Measurements from ENCODE around the gene FOXN4.

The FOXN4 gene

DNA sequence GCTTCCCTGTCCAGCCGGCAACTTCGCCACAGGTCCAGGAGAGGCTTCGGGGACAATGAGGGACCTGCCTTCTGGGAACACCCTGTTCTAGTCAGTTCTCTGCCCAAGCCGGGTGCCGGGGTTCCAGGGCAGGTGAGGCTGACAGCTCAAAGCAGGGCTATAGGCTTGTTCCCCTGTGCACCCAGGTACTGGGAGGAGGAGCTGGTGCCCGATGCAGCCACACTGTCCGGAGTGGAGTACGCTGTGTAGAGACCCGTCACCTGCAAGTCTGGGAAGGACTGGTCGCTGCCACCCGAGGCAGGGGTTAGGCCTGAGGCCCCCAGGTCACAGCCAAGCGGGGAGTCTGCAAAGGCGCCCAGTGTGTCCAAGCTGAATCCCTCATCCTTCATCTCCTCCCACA, 29.6 kb downstream of the FOXN4 start:
- DNase-seq (ENCODE audit: low spot score) = no peak

DNA sequence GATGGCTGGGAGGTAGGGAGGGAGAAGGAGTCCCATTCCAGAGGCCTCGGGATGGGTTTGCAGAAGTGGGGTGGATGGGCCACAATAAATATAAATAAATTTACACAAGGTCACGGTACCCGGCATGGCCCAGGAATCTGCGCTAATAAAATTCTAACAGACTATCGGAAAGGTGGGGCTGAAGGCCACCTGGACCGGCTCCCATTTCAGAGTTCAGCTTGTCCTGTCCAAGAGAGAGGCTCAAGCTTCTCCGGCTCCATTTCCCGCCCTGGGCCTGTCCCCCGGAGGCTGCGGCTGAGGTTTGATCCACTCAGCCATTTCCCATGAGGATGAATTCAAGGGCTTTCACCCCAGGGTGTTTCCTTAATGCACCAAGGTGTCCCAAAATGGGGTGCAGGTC, 30.2 kb downstream of the FOXN4 start:
- no peak for DNase-seq (ENCODE audit: low spot score)

DNA sequence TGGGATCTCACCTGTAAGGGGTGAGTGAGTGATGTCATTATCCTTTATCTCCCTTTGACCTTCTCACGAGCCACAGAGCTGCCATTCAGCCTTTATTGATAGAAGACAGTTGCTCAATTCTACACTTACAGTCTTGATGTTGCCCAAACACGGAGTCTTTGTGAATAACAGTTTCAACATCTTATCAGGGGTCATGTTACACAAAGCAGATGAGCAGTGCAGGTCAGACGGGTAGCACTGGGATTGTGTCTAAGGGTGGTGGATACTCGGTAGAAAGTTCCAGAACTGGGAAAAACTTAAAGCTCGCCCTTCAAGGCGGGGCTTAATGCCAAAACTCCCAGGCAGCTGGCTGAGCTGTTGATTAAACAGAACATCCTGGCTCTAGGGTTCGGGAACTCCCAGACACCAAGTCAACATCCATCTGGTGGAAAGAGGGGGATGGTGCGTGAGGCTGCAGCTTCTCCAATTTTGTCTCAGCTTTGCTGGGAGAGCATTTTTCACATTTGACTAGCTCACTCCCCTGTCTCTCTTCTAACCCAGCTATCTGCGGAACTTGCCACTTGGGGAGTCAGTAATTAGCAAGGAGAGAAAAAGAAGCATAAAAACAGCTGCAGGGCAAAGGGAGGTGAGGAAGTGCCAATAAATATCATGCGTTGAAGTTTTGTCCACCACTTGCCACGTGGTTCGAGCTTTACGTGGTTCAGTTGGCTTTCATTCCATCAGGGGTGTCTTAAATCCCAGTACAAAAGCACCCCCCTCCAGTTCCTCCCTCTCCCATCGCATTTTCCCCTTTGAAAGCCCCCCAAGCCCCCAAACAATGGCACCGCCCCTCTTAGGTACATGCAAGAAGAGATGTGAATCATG, 31.0 kb downstream of the FOXN4 start:
- peak; percentile 30 for DNase-seq (ENCODE audit: low spot score)

DNA sequence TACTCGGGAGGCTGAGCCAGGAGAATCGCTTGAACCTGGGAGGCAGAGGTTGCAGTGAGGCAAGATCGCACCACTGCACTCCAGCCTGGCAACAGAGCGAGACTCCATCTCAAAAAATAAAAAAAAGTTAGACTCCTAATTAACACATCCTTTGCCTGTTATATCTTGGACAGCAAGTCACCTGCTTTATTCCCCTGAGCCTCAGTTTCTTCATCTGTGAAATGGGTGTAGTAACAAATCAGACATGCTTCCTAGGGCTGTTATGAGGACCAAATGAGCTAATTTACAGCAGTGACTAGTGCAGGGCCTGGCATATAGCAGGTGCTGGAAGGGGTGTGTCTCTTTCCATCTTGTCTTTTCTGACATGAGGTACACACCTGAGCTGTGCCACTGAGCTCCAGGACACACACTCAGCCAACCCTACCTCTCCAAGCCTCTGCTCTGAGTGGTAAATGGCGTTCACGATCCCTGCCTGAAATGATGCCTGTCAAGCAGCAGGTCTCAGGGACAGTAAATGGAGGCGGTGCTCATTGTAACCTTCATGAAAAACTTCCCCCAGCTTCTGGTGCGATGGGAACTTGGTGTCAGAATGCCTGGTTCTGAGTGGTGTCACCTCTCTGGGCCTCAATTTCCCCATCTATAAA, 31.7 kb downstream of the FOXN4 start:
- DNase-seq (ENCODE audit: low spot score) = no peak

DNA sequence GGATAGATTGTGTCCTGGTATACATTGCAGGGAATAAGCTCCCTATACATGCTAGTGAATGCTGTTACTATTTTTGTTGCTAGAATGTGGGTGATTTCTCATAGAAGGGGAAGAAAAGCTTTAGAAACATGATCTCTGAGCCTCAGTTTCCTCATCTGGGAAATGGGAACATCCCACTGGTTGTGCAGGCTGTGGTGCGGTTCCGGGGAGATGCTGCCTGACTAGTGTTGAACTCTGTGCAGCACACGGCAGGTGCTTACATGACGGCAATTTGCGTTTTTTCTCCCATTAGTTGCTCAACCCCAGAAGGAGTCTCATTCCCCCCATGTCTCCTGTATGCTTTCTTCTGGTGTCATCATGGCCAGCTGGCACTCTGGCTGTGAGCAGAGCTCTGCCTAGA, 32.9 kb downstream of the FOXN4 start:
- no peak for DNase-seq (ENCODE audit: low spot score)

DNA sequence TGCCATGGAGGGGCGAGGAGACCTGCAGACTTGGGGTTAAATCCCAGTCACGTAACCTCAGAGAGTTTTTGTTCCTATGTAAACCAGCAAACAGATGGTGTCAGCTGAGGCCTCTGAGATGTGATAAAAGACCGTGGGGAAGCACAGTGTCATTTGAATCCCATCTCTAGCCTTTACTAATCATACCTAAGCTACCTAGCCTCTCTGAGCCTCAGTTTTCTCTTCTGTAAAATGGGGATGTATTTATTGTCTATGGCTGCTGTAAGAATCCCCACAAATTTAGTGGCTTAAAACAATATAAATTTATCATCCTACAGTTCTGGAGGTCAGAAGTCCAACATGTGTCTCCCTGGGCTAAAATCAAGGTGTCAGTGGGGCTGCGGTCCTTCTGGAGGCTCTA, 33.9 kb downstream of the FOXN4 start:
- DNase-seq (ENCODE audit: low spot score) = no peak

DNA sequence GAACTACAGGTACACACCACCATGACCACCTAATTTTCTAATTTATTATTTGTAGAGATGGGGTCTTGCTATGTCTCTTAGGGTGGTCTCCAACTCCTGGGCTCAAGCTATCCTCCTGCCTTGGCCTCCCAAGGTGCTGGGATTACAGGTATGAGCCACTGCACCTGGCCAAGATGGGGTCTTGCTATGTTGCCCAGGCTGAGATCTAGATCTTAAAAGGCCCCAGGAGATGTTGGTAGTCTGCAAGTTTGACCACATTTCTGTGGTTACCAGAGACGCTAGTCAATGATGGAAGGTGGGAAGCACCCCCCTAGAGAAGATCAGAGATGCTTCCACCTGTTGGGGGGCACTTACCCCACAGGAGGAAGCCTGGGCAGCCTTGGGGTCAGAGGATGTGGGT, 34.7 kb downstream of the FOXN4 start:
- DNase-seq (ENCODE audit: low spot score) = no peak

DNA sequence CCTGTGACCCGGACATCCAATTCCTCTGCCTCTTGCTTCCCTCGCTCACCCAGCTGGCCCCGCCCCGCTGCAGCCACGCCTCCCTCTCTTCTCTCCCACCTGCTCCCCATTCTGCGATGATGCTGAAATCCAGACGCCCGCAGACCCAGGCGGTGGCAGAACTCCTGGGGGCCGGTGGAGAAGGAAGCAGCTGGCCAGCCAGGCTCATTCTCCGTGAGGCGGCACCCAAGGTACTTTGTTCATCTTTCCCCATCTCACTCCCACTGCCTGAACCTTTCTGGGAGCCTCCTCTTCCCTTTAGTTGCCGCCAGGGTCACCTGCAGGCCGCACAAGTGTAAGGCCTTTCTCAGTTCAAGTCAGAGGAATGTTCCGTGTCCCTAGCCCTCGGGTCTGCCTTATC, 35.7 kb downstream of the FOXN4 start:
- DNase-seq (ENCODE audit: low spot score) = no peak

DNA sequence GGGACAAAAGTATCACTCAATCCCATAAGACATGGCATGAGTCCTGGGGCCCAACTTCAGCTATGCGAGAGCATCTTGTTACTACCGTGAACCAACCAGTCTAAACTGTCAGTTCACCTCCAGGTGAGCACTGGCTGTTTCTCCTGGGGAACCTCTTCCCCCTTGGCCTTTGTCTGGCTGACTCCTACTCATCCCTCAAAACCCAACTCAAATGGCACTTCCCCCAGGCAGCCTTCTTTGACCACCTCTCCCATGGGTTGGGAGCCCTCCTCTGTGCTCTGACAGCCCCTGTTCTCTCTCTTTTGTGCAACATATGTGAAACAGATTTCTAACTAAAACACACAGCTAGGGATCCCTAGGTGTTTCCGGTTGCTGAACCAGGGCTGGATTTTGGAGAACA, 37.7 kb downstream of the FOXN4 start:
- DNase-seq (ENCODE audit: low spot score) = no peak

DNA sequence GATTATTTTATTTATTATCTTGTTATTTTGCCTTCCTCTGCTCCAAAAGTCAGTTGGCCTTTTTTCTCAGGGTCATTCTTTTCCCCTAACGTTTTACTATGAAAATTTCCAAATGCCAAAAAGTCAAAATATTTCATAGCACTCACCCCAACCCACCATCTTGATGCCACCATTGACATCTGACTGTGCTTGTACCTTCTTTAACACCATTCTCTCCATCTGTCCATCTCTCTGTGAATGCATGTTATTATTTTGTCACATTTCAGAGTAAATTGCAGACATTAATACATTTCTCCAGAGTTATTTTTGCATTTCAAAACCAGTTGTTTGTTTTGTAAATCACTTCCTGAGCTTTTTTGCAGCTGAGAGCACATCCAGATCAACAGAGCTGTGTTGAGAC, 38.6 kb downstream of the FOXN4 start:
- DNase-seq (ENCODE audit: low spot score) = no peak

DNA sequence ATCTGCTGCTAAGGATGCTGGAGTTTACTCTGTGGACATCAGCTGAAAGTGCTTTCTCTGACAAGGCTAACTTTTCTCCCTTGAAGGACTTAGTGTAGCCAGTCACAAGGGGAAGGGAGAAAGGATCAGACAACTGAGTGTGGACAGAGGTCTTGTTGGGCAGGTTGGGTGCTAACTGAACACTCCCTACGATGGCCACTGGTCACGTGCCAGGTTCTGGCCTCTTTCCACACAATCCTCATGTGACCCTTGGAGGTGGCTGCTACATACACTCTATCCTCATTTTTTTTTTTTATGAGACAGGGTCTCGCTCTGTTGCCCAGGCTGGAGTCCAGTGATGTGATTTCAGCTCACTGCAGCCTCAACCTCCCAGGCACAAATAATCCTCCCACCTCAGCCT, 39.7 kb downstream of the FOXN4 start:
- DNase-seq (ENCODE audit: low spot score) = no peak

DNA sequence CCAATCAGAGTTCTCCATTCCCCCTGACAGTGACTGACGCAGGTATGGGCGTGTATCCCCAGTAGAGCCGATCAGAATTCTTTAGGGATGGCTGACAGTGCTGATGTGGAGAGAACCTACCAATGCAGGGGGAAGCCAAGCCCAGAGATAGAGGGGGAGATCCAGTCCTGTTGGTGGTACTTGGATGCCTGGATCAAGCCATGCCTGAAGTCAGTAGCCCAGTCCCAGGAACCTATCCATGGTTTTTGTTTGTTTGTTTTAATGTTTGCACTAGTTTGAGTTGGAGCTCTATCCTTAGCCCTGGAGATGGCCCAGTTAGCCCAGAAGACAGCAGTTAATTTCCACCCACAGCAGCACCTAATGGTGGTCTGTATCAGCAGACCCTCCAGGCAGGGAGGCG, 40.2 kb downstream of the FOXN4 start:
- no peak for DNase-seq (ENCODE audit: low spot score)

DNA sequence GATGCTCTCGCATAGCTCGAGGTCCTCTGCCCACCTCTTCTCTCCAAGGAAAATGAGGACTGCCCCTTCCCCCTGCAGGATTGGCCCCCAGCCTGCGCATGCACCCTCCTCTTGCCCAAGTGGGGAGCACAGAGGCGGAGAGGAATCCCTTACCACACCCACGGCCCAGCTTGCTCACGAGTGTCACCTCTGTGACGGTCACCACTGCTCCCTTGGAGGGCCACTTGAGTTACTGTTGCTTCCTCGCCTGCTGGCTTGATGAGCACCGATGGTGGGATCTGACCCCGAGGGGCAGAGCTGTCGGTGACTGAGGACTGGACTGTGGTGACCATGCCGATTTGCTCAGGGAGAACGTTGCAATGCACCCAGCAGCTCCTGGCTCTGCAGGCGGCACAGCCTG, 41.7 kb downstream of the FOXN4 start:
- no peak for DNase-seq (ENCODE audit: low spot score)

DNA sequence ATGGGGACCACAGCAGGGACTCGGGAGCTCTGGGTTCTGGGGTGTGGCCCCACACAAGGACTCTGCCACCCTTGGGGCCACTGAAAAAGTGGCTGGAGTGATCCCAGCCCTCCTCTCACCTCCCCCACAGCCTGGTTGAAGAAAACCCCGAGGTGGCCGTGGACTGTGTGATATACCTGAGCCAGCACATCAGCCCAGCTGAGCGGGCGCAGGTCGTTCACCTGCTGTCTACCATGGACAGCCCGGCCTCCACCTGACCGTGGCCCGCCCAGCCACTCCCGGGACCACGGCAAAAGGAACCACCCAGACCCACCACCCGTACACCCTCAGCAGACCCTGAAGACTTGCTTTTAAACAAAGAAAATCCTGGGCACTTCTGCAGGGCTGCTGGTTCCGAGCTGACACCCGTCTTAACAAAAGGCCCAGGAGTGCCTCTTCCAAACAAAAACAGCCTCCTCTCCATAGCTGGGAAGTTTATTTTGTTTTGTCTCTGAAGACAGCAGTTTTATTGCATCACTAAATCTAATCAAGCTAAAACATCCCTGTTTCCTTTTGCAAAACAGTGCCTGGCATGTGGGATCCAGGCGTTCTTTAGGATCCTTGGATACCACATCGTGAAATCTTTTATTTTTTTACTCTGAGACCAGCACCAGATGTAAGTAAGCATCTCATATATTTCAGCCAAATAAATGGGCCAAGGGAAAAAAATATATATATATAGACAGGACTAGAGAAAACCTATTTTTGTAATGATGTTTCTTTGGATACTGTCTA, 42.8 kb downstream of the FOXN4 start:
- no peak for DNase-seq (ENCODE audit: low spot score)

DNA sequence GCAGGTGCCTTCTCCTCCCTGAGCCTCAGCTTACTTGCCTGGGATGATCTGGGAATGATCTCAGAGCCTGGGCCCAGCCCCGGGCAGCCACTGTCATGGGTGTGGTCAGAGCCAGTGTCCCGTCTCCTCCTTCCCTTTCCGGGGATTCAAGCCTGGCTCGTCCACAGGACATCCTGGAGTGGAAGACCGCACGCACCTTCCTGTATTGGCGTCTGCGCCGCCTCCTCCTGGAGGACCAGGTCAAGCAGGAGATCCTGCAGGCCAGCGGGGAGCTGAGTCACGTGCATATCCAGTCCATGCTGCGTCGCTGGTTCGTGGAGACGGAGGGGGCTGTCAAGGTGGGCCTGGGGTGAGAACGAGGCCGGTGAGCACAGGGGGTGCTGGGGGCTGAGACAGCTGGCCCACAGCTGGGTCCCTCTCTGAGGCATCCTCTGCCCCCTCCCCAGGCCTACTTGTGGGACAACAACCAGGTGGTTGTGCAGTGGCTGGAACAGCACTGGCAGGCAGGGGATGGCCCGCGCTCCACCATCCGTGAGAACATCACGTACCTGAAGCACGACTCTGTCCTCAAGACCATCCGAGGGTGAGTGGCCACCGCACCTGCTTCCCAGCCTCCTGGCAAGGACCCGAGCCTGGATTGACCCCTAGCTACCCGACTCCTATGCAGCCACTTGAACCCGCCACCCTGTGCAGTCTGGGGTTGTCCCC, 44.0 kb downstream of the FOXN4 start:
- no peak for DNase-seq (ENCODE audit: low spot score)

DNA sequence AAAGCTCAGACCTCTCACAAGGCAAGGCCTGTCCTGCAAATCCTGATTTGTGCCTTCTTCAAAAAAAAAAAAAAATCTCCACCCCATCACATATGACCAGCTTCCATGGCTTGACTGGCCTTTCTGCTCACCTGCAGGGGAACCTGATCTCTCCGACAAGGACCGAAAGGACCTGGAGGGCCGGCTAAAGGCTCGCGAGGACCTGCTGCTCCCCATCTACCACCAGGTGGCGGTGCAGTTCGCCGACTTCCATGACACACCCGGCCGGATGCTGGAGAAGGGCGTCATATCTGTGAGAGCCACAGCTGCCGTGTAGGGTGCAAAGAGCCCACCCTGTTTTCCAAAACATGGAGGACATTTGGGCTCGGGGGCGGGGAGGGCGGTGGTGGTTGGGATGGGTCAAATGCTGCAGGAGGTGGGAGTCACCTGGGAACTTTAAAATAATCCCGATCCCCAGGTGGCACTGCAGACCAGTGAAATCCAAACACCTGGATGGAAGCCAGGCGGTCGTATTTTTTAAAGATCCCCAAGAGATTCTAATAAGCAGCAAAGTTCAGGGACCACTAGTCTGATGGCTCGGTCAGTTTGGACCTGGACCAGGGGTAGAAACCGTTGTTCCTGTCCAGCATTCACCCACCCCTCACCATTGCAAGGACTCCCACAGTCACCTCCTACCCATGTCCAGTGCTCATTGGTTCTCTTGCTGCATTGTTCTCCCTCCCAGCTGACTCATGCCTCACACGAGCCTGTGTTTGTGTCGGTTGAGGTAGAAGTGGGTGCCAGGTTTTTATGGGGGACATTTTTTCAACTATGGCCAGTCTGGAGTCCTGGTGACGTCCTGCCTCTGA, 44.8 kb downstream of the FOXN4 start:
- peak; percentile 75 for DNase-seq (ENCODE audit: low spot score)

DNA sequence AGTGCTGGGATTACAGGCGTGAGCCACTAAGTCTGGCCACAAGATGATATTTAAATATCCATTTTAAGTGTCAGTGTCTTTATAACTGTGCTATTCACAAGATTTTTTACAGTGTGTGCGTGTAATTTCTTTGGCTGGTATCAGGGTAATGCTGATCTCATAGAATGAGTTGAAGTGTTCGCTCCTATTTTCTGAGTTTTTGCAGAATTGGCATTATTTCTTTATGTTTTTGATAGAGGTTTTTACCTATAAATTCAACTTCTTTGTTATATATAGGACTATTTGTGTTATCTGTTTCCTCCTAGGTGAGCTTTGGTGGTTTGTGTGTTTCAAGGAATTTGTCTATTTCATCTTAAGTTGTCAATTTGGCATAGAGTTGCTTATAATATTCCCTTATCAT, 45.6 kb downstream of the FOXN4 start:
- no peak for DNase-seq (ENCODE audit: low spot score)

DNA sequence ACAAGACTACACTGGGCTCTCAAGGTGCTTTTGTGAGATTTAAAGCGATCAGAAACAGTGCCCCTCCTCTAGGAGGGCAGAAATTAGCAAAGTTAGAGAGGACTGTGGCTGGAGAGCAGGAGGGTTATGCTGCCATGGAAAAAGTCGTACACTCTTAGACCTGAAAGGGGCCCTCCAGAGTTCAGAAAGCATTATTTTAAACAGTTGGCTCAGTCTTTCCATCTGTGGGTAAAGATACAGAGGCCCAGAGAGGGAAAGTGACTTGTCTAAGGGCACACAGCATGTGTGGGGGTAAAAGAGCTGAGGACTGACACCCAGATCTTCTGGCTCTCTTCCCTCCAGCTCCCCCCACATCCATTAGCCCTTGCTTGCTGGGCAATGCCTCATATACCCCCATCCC, 47.1 kb downstream of the FOXN4 start:
- no peak for DNase-seq (ENCODE audit: low spot score)

DNA sequence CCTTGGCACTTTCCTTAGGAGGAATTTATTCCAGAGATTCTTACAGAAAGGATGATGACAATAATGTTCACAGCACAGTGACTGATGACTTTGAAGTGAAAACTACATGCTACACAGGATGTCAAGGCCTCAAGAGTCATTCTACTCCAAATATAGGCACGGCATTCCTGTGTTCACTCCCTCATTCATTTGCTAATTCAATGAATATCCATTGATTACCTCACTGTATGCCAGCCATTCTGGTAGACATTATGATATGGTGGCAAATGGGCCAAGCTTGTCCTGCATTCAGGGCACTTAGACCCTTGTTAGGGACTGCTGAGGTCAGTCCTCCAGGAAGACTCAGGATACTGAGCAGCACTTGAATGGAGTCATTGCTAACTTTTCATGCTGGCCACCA, 48.0 kb downstream of the FOXN4 start:
- DNase-seq (ENCODE audit: low spot score) = no peak

DNA sequence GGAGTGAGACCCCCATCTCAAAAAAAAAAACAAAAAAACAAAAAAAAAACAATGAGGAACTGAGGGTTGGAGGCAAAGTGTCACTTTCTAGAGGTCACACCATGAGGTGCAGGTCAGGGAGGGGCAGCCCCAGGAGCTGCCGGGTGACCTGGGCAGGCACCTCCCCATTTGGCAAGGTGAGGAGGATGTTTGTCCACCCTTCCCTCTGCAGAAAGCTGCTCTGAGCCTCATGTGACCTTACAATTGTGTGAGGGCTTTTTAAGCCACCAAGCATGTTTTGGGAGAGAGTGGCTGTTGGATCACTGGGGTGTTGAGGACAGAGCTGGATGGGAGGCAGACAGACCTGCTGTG, 49.6 kb downstream of the FOXN4 start:
- DNase-seq (ENCODE audit: low spot score) = no peak
